ENCODE results near the gene HIVEP3.

DNA sequence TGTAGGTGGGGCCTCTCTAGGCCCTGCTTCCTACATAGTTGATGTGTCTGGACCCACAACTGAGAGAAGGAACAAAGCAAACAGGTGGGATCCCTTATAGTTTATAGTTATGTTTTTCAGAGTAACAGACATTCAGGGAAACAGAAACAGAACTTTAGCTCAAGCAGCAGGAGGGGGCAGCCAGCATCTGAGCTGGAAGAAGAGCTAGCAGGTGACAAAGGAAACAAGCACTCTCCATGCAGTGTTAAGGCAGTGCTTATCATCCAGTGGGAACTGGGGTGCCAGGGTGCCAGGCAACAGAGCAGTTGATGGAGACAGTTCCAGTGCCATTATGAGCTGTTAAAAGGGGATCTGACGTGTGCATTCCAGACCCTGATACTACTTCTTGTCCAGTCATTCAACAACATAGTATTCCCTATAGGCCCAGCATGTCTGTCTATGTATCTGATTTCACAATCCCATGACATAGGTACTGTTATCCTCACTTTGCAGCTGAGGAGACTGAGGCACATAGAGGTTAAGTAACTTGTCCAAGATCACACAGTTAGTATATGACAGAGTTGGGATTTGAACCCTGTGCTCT lies 13.5 kb downstream of the HIVEP3 start:
- TF ChIP-seq POLR2AphosphoS5 (IDR thresholded peaks at IDR 0.05; ENCODE audit: borderline replicate concordance, low read depth, low read length): no peak
- TF ChIP-seq EZH2 (IDR thresholded peaks at IDR 0.05): no peak
- TF ChIP-seq FOXP2 (optimal IDR thresholded peaks at IDR 0.05; ENCODE audit: control extremely low read depth, extremely low read length, insufficient read depth): no peak
